HL-60 (cell line): ENCODE data around the gene KRT20.

ENCODE experiments used
- DNase-seq, 2 experiments: peaks; one replicate each; pipeline ENCODE4 v3.0.0-alpha.2; 2010 to 2020; ENCODE audit warnings: low read depth in 1 of 2, low spot score in 1 of 2
- H3K27ac ChIP-seq: fragments of 250-450 bp; sonication (Bioruptor Pico); replicated peaks from 2 replicates; pipeline ENCODE4 v1.5.1; 2020; ENCODE audit warnings: mild to moderate bottlenecking, moderate library complexity
- H3K27me3 ChIP-seq: fragments of 250-450 bp; sonication (Bioruptor Pico); 2 replicates; pipeline ENCODE4 v1.5.1; 2021; ENCODE audit warnings: mild to moderate bottlenecking, moderate library complexity; ENCODE audit not compliant: insufficient read depth, poor library complexity, severe bottlenecking
- H3K4me3 ChIP-seq: replicated peaks from 2 replicates; pipeline ENCODE4 v1.5.1; 2011; ENCODE audit warnings: mild to moderate bottlenecking, control low read depth, low read length; ENCODE audit not compliant: insufficient read depth
- GABPA ChIP-seq: IDR thresholded peaks from 2 replicates; pipeline ENCODE4 v1.6.1; 2012; ENCODE audit warnings: low read depth
- POLR2AphosphoS5 ChIP-seq: IDR thresholded peaks from 2 replicates; pipeline ENCODE4 v1.6.1; 2012; ENCODE audit warnings: low read depth
- SPI1 ChIP-seq: IDR thresholded peaks from 2 replicates; pipeline ENCODE4 v1.6.1; 2012; ENCODE audit warnings: low read depth, mild to moderate bottlenecking, borderline replicate concordance
- TF ChIP-seq, protein P1 (sequence below): IDR thresholded peaks from one replicate; pipeline ENCODE4 v1.5.1; 2011; ENCODE audit warnings: low read length, control low read depth, inconsistent platforms; ENCODE audit not compliant: insufficient read depth
- TF ChIP-seq, protein P2 (sequence below): IDR thresholded peaks from 2 replicates; pipeline ENCODE4 v1.6.1; 2012; ENCODE audit warnings: low read depth; ENCODE audit not compliant: insufficient replicate concordance

The KRT20 gene

DNA sequence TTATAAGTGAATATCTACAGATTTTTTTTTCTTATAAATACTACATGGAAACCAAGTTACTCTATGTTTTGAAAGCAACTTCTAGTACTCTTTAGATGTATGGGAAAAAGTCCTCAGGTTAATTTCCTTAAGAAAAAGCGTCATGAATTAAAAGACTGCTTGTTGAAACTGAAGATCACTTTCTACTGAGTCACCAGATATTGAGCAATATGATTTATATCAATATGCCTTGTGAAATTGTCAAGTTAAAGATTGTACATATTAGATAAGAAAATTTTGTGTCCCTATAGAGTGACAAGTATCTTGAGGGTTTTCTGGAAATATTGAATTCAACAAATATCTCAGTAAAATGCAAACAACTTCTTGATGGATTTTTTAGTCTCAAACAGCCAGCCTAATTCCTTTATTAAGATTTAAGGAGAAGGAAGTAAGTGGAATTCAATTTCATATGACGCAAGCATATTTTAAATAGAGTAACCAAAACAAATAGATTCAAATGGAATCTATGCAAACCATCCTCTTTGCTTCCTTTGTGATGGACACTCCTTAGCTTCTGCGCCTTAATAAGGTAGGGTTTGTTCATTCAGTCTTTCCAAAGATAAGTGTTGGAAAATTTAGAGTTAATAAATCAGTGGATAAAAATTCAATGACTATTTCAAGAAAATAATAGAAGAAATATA is 34.6 kb downstream of the KRT20 start:
- peaks cover 19% of the 10 kb centered on the region for H3K27me3 ChIP-seq
- no peak overlapping the region for H3K4me3 ChIP-seq
- TF ChIP-seq POLR2AphosphoS5 (no peak), SPI1 (no peak), GABPA (no peak)
- TF ChIP-seq, protein P1, sequence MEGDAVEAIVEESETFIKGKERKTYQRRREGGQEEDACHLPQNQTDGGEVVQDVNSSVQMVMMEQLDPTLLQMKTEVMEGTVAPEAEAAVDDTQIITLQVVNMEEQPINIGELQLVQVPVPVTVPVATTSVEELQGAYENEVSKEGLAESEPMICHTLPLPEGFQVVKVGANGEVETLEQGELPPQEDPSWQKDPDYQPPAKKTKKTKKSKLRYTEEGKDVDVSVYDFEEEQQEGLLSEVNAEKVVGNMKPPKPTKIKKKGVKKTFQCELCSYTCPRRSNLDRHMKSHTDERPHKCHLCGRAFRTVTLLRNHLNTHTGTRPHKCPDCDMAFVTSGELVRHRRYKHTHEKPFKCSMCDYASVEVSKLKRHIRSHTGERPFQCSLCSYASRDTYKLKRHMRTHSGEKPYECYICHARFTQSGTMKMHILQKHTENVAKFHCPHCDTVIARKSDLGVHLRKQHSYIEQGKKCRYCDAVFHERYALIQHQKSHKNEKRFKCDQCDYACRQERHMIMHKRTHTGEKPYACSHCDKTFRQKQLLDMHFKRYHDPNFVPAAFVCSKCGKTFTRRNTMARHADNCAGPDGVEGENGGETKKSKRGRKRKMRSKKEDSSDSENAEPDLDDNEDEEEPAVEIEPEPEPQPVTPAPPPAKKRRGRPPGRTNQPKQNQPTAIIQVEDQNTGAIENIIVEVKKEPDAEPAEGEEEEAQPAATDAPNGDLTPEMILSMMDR = no peak
- TF ChIP-seq, protein P2, sequence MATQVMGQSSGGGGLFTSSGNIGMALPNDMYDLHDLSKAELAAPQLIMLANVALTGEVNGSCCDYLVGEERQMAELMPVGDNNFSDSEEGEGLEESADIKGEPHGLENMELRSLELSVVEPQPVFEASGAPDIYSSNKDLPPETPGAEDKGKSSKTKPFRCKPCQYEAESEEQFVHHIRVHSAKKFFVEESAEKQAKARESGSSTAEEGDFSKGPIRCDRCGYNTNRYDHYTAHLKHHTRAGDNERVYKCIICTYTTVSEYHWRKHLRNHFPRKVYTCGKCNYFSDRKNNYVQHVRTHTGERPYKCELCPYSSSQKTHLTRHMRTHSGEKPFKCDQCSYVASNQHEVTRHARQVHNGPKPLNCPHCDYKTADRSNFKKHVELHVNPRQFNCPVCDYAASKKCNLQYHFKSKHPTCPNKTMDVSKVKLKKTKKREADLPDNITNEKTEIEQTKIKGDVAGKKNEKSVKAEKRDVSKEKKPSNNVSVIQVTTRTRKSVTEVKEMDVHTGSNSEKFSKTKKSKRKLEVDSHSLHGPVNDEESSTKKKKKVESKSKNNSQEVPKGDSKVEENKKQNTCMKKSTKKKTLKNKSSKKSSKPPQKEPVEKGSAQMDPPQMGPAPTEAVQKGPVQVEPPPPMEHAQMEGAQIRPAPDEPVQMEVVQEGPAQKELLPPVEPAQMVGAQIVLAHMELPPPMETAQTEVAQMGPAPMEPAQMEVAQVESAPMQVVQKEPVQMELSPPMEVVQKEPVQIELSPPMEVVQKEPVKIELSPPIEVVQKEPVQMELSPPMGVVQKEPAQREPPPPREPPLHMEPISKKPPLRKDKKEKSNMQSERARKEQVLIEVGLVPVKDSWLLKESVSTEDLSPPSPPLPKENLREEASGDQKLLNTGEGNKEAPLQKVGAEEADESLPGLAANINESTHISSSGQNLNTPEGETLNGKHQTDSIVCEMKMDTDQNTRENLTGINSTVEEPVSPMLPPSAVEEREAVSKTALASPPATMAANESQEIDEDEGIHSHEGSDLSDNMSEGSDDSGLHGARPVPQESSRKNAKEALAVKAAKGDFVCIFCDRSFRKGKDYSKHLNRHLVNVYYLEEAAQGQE = no peak
- H3K27ac ChIP-seq = no peak overlapping the region
- no peak for DNase-seq

DNA sequence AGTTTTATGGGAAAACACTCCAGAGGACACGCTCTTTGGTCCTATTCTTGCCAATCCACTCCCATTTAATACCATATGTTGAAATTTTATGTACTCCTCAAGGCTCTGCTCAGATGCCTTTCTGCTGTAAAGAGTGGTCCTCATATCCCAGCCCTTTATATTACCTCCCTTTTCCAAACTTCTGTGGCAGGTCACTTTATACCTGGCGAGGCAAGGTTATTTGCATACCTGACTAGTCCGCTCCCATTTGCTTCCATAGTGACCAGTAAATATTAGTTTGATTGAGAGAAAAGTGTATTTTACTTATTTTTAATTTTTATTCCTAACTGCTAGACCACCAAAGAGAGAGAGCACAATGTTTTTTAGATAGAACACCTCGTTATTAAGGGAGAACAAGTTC is 35.3 kb downstream of the KRT20 start:
- H3K4me3 ChIP-seq = no peak overlapping the region
- no peak overlapping the region for H3K27ac ChIP-seq
- H3K27me3 ChIP-seq = peaks cover 19% of the 10 kb centered on the region
- TF ChIP-seq, protein P2 = no peak
- TF ChIP-seq GABPA (no peak), POLR2AphosphoS5 (no peak), SPI1 (no peak)
- TF ChIP-seq, protein P1 = no peak
- DNase-seq = no peak

GRCh38 chr17:40848583-40849235 is 36.3 kb downstream of the KRT20 start:
- no peak for DNase-seq
- H3K27me3 ChIP-seq = peaks cover 13% of the 10 kb centered on the region
- no peak overlapping the region for H3K27ac ChIP-seq
- H3K4me3 ChIP-seq = no peak overlapping the region
- TF ChIP-seq, protein P2 = no peak
- TF ChIP-seq, protein P1 = no peak
- TF ChIP-seq GABPA (no peak), SPI1 (no peak), POLR2AphosphoS5 (no peak)
